BJ (cell line): Measurements from ENCODE around the gene NELFA. TPM values are rescaled to one million over a fixed set of nuclear protein-coding genes. Genes with fewer than 3 reads are reported as not detected.

Experiments used
- CTCF ChIA-PET: fragments of 350-600 bp; formaldehyde crosslinking; extraction: SDS; loops from one replicate; lab custom pipeline; 2021; ENCODE audit warnings: antibody characterized with exemption, inconsistent platforms; lab: Yijun Ruan, JAX
- POLR2A ChIA-PET: fragments of 300-600 bp; sonication (Branson Sonifier 250); formaldehyde crosslinking; extraction: SDS; loops from one replicate; lab custom pipeline; 2021; ENCODE audit warnings: antibody characterized with exemption; lab: Charles Lee
- DNase-seq: peaks from one replicate; pipeline ENCODE4 v3.0.0-alpha.2; 2011; ENCODE audit warnings: low read depth
- H3K27me3 ChIP-seq: 2 replicates; pipeline ENCODE4 v1.6.0; 2011; ENCODE audit warnings: low read length; ENCODE audit not compliant: control insufficient read depth, insufficient read depth
- H3K36me3 ChIP-seq: 2 replicates; pipeline ENCODE4 v1.5.1; 2011; ENCODE audit warnings: low read length; ENCODE audit not compliant: control insufficient read depth, insufficient read depth
- H3K4me3 ChIP-seq: 2 replicates; pipeline ENCODE4 v1.5.1; 2011; ENCODE audit warnings: low read depth, mild to moderate bottlenecking, control low read depth, low read length
- polyA plus RNA-seq: library from polyadenylated mRNA; depleted of rRNA; stranded (reverse); fragments of >200 nt; gene quantifications from 2 replicates; pipeline ENCODE4 v1.2.3, GENCODE V29; 2011
- TF ChIP-seq, protein P1 (sequence below): IDR thresholded peaks from 2 replicates; pipeline ENCODE4 v1.5.1; 2011; ENCODE audit warnings: low read depth, mild to moderate bottlenecking, control low read depth, inconsistent platforms, low read length, moderate library complexity; ENCODE audit not compliant: insufficient read depth

Gene NELFA
- polyA plus RNA-seq, 1 experiment: 12.8 TPM

- ChIA-PET CTCF (no interaction called here), POLR2A (no interaction called here)
- DNase-seq: no peak
- no peaks in the 10 kb centered on the region for H3K27me3 ChIP-seq
- peaks cover 12% of the 10 kb centered on the region for H3K36me3 ChIP-seq
- H3K4me3 ChIP-seq: no peak overlapping the region
- TF ChIP-seq, protein P1, sequence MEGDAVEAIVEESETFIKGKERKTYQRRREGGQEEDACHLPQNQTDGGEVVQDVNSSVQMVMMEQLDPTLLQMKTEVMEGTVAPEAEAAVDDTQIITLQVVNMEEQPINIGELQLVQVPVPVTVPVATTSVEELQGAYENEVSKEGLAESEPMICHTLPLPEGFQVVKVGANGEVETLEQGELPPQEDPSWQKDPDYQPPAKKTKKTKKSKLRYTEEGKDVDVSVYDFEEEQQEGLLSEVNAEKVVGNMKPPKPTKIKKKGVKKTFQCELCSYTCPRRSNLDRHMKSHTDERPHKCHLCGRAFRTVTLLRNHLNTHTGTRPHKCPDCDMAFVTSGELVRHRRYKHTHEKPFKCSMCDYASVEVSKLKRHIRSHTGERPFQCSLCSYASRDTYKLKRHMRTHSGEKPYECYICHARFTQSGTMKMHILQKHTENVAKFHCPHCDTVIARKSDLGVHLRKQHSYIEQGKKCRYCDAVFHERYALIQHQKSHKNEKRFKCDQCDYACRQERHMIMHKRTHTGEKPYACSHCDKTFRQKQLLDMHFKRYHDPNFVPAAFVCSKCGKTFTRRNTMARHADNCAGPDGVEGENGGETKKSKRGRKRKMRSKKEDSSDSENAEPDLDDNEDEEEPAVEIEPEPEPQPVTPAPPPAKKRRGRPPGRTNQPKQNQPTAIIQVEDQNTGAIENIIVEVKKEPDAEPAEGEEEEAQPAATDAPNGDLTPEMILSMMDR: no peak
Observed at GRCh38 chr4:1961038-1961437, 47.7 kb downstream of the NELFA start.

DNA sequence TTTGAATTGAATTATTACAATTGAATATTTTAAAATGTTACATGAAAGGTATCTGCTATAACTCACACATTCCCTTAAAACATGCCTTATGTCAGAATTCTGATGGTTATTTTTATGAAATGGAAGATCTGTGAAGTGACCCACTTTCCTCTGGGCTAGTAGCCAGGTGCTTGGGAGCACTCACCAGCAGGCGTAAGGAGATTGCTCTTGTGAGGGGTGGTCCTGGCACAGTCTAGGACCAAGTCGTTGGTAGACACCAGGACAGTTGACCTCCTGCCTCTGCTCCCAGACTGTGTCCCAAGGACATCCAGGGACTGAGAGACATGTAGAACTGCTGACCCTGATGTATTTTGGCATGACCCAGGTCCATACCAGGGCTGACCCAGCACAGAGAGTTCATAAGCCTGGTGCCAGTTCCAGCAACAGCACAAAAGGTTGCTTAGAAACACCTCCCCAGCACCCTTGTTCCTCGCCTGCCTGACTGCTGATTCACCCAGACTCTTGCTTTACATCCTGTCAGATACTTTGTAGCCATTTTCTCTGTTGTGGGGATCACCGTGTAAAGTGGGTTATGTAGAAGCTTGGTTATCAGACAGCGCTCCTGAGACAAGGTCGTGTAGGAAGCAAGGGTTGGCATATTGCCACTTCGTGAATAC lies 48.5 kb downstream of the NELFA start:
- Histone ChIP-seq H3K36me3 (peaks cover 12% of the 10 kb centered on the region), H3K4me3 (no peak overlapping the region), H3K27me3 (no peaks in the 10 kb centered on the region)
- CTCF ChIA-PET: no interaction called here
- TF ChIP-seq, protein P1: no peak
- DNase-seq: no peak
- POLR2A ChIA-PET: no interaction called here

- POLR2A ChIA-PET: no interaction called here
- TF ChIP-seq, protein P1: no peak
- Histone ChIP-seq H3K4me3 (no peak overlapping the region), H3K27me3 (no peaks in the 10 kb centered on the region), H3K36me3 (peaks cover 12% of the 10 kb centered on the region)
- CTCF ChIA-PET: interaction anchor here (0.6 kb wide), 1 partner anchor 49 kb away, joined by 3 read pairs; no protein-coding TSS in a partner anchor
- DNase-seq: no peak
Observed at GRCh38 chr4:1959104-1959384, 49.7 kb downstream of the NELFA start.

GRCh38 chr4:1958276-1959103 lies 50.3 kb downstream of the NELFA start:
- Histone ChIP-seq H3K27me3 (no peaks in the 10 kb centered on the region), H3K4me3 (no peak overlapping the region), H3K36me3 (peaks cover 12% of the 10 kb centered on the region)
- TF ChIP-seq, protein P1: no peak
- no peak for DNase-seq
- POLR2A ChIA-PET: no interaction called here
- CTCF ChIA-PET: interaction anchor here (2.1 kb wide), 1 partner anchor 59 kb away, joined by 5 read pairs; no protein-coding TSS in a partner anchor

DNA sequence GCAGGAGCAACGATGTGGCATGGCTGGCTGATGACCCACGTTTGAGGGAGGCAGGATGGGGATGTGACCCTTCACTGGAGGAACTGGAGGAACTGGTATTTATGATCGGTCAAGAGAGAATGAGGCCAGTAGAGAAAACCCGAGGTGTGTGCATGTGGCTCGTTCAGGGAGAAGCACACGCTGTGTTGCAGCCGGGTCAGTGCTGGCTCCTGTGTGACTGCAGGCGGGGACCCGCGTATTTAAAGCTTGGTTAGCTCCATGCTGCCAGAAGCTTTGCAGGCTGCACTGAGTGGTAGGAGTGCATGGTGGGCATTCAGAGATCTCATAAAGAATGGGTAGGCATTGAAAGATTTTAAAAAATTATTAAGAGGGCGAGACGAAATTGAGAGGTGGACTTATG lies 52.1 kb downstream of the NELFA start:
- Histone ChIP-seq H3K4me3 (no peak overlapping the region), H3K36me3 (peaks cover 13% of the 10 kb centered on the region), H3K27me3 (no peaks in the 10 kb centered on the region)
- CTCF ChIA-PET: interaction anchor here (1.0 to 2.1 kb wide), 2 partner anchors 9 to 57 kb away, joined by 4 to 5 read pairs; no protein-coding TSS in a partner anchor
- TF ChIP-seq, protein P1: no peak
- POLR2A ChIA-PET: no interaction called here
- DNase-seq: no peak
